Activated CD8-positive, alpha-beta T cell treated with anti-CD3 and anti-CD28 coated beads for 36 hours (primary cell): ENCODE measurements around the gene DAAM1. TPM values are rescaled to one million over a fixed set of nuclear protein-coding genes. Genes with fewer than 3 reads are reported as not detected.

ENCODE experiments used
- ATAC-seq: fragments of 200-7000 bp; cut with Tn5 transposase; one replicate; pipeline ENCODE4 v1.10.0; 2021; ENCODE audit warnings: mild to moderate bottlenecking, moderate library complexity
- CTCF ChIA-PET: fragments of 350-600 bp; sonication (Branson Sonifier 250); formaldehyde crosslinking; loops from one replicate; lab custom pipeline; 2021; ENCODE audit warnings: antibody characterized with exemption; lab: Charles Lee
- POLR2A ChIA-PET: fragments of 350-600 bp; sonication (Branson Sonifier 250); formaldehyde crosslinking; loops from one replicate; lab custom pipeline; 2021; ENCODE audit warnings: antibody characterized with exemption; lab: Charles Lee
- DNase-seq: peaks from one replicate; pipeline ENCODE4 v3.0.0-alpha.2; 2020
- H3K27ac Mint-ChIP-seq: one replicate; pipeline ENCODE4 v1.8.0; 2021; ENCODE audit warnings: mild to moderate bottlenecking, mixed read lengths
- H3K27me3 Mint-ChIP-seq: one replicate; pipeline ENCODE4 v1.8.0; 2021; ENCODE audit warnings: mixed read lengths
- H3K36me3 Mint-ChIP-seq: one replicate; pipeline ENCODE4 v1.8.0; 2021; ENCODE audit warnings: low read depth, mixed read lengths
- H3K4me1 Mint-ChIP-seq: one replicate; pipeline ENCODE4 v1.8.0; 2021; ENCODE audit warnings: low read depth, mixed read lengths
- H3K4me3 Mint-ChIP-seq: one replicate; pipeline ENCODE4 v1.8.0; 2021; ENCODE audit warnings: mild to moderate bottlenecking, moderate library complexity, mixed read lengths
- H3K9me3 Mint-ChIP-seq: one replicate; pipeline ENCODE4 v1.8.0; 2021; ENCODE audit warnings: mixed read lengths
- CTCF ChIP-seq: fragments of 200-600 bp; IDR thresholded peaks from one replicate; pipeline ENCODE4 v1.8.0; 2022; ENCODE audit warnings: antibody characterized with exemption, mild to moderate bottlenecking
- intact Hi-C: fragments of 100-400 bp; cut with micrococcal nuclease; formaldehyde crosslinking; loops from one replicate; pipeline ENCODE4 v1.10.0; 2022
- total RNA-seq, 2 experiments: library from RNA; stranded (reverse); gene quantifications; one replicate each; pipeline ENCODE4 v1.2.3, GENCODE V29; 2021

Gene DAAM1
- total RNA-seq, 2 experiments from 2014 or later = 7.2 to 9.9 TPM

- ChIA-PET CTCF (no interaction called here), POLR2A (no interaction called here)
- Mint-ChIP-seq H3K27ac (peak overlapping the region; percentile 54), H3K9me3 (peaks cover 9% of the 10 kb centered on the region), H3K4me1 (peaks cover 10% of the 10 kb centered on the region), H3K27me3 (peaks cover 4% of the 10 kb centered on the region), H3K36me3 (no peaks in the 10 kb centered on the region), H3K4me3 (no peak overlapping the region)
- intact Hi-C loops = no loop called here
- TF ChIP-seq CTCF = no peak
- DNase-seq (peak; percentile 63), ATAC-seq (peak; percentile 92)
Observed at GRCh38 chr14:59398841-59399240, 210.4 kb downstream of the DAAM1 start.

- ChIA-PET POLR2A (no interaction called here), CTCF (no interaction called here)
- intact Hi-C loops = no loop called here
- Mint-ChIP-seq H3K4me1 (no peaks in the 10 kb centered on the region), H3K27ac (no peak overlapping the region), H3K27me3 (peaks cover 5% of the 10 kb centered on the region), H3K36me3 (peaks cover 1% of the 10 kb centered on the region), H3K4me3 (no peak overlapping the region), H3K9me3 (peaks cover 10% of the 10 kb centered on the region)
- TF ChIP-seq CTCF = no peak
- no peak for ATAC-seq
- no peak for DNase-seq
Observed at GRCh38 chr14:59406454-59407245, 218.2 kb downstream of the DAAM1 start.

GRCh38 chr14:59407246-59408010 lies 219.0 kb downstream of the DAAM1 start:
- ATAC-seq (no peak), DNase-seq (no peak)
- Mint-ChIP-seq H3K4me1 (no peaks in the 10 kb centered on the region), H3K36me3 (peaks cover 1% of the 10 kb centered on the region), H3K9me3 (peaks cover 10% of the 10 kb centered on the region), H3K4me3 (no peak overlapping the region), H3K27me3 (peaks cover 5% of the 10 kb centered on the region), H3K27ac (no peak overlapping the region)
- intact Hi-C loops = no loop called here
- ChIA-PET POLR2A (no interaction called here), CTCF (no interaction called here)
- no peak for TF ChIP-seq CTCF

GRCh38 chr14:59415836-59416602 lies 227.6 kb downstream of the DAAM1 start:
- intact Hi-C loops = no loop called here
- Mint-ChIP-seq H3K9me3 (no peaks in the 10 kb centered on the region), H3K27ac (no peak overlapping the region), H3K36me3 (no peaks in the 10 kb centered on the region), H3K27me3 (peaks cover 2% of the 10 kb centered on the region), H3K4me1 (no peaks in the 10 kb centered on the region), H3K4me3 (no peak overlapping the region)
- ATAC-seq (no peak), DNase-seq (no peak)
- no peak for TF ChIP-seq CTCF
- ChIA-PET CTCF (interaction anchor here (0.7 kb wide), 1 partner anchor 1497 kb away, joined by 4 read pairs; no protein-coding TSS in a partner anchor), POLR2A (no interaction called here)
